ENCODE results near the gene MIER2.
"Not testable (repeated sequence)": the region's sequence is repeated elsewhere in the genome, so short reads cannot be mapped to it uniquely, and the experiment has no call there.

The MIER2 gene

GRCh38 chr19:366951-367350, 22.4 kb upstream of the MIER2 start:
- no peak overlapping the region for H3K4me3 ChIP-seq (replicated peaks in 1 of 2; ENCODE audit: low read depth in 2 of 2, low read length in 2 of 2)
- DNase-seq (ENCODE audit: low read depth in 2 of 2): no peak
- no peak for TF ChIP-seq CTCF (IDR thresholded peaks at IDR 0.05; ENCODE audit: low read depth, low read length)

GRCh38 chr19:366205-366783, 21.7 kb upstream of the MIER2 start:
- TF ChIP-seq CTCF (IDR thresholded peaks at IDR 0.05; ENCODE audit: low read depth, low read length): no peak
- DNase-seq (ENCODE audit: low read depth in 2 of 2): no peak

DNA sequence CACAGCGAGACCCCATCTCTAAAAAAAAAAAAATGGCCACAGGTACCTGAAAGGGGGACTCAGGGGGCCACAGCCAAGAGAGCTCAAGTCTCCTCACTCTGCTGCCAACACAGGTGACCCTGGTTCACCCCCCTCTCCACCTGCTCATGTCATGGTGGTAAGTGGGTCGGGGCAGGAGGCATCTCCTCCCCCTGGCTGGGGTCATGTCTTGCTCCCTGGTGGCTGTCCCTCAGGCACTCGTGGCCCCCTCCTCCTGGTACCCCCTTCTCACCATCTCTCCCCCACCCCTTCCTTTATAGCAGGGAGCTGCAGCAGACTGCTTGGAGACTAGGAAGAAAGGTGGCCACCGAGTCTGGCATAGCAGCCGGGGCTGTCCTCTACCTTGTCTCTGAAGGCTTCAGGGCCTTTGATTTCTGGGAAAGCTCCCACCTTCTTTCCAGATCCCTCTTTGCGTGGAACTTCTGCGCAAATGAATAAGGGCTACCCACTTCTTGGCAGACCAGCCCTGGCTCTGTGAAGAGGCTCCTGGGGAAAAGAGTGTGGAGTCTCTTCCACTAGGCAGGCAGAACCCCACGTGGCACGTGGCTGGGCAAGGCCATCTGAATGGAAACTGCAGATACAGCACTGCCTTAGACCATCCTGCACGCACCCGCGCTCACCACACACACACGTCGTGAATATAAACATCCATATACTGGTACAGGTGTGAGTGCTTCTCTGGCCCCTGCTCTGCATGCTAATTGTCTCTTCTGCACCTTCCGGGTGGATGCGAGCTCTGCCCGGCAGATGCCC, 20.1 kb upstream of the MIER2 start:
- no peak overlapping the region for H3K4me3 ChIP-seq (replicated peaks in 1 of 2; ENCODE audit: low read depth in 2 of 2, low read length in 2 of 2)
- TF ChIP-seq CTCF (IDR thresholded peaks at IDR 0.05; ENCODE audit: low read depth, low read length): no peak
- DNase-seq (ENCODE audit: low read depth in 2 of 2): no peak

More at GRCh38 chr19:366205-366783, 21.7 kb upstream of the MIER2 start:
- H3K4me3 ChIP-seq (replicated peaks in 1 of 2; ENCODE audit: low read depth in 2 of 2, low read length in 2 of 2): no peak overlapping the region

DNA sequence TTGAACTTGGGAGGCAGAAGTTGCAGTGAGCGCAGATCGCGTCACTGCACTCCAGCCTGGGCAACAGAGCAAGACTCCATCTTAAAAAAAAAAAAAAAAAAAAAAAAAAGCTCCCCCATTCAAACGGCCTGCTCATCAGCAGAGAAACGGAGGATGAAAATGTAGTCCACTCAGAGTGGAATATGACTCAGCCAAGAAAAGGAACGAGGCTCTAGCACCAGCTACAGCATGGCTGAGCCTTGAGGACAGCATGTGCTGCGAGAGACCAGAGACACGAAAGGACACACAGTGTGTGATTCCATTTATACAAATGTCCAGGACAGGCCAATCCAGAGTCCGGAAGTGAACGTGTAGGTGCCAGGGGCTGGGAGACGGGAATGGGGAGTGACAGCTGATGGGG, 18.1 kb upstream of the MIER2 start:
- DNase-seq (ENCODE audit: low read depth in 2 of 2): no peak
- no peak overlapping the region for H3K4me3 ChIP-seq (replicated peaks in 1 of 2; ENCODE audit: low read depth in 2 of 2, low read length in 2 of 2)
- TF ChIP-seq CTCF (IDR thresholded peaks at IDR 0.05; ENCODE audit: low read depth, low read length): no peak

GRCh38 chr19:362154-362553, 17.6 kb upstream of the MIER2 start:
- no peak for TF ChIP-seq CTCF (IDR thresholded peaks at IDR 0.05; ENCODE audit: low read depth, low read length)
- H3K4me3 ChIP-seq (replicated peaks in 1 of 2; ENCODE audit: low read depth in 2 of 2, low read length in 2 of 2): no peak overlapping the region
- no peak for DNase-seq (ENCODE audit: low read depth in 2 of 2)

- no peak overlapping the region for H3K4me3 ChIP-seq (replicated peaks in 1 of 2; ENCODE audit: low read depth in 2 of 2, low read length in 2 of 2)
- no peak for TF ChIP-seq CTCF (IDR thresholded peaks at IDR 0.05; ENCODE audit: low read depth, low read length)
- no peak for DNase-seq (ENCODE audit: low read depth in 2 of 2)
These were observed 15.0 kb upstream of the MIER2 start for GRCh38 chr19:359653-359925.

DNA sequence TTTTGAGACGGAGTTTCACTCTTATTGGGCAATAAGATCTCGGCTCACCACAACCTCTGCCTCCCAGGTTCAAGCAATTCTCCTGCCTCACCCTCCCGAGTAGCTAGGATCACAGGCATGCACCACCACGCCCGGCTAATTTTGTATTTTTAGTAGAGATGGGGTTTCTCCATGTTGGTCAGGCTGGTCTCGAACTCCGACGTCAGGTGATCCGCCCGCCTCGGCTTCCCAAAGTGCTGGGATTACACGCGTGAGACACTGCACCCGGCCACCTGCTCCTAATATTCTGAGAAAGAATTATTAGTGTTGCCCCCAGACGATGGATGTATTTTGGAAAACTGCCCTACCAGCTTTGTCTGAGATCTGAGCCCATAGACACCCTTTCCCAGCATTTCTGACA, 10.9 kb upstream of the MIER2 start:
- H3K4me3 ChIP-seq (replicated peaks in 1 of 2; ENCODE audit: low read depth in 2 of 2, low read length in 2 of 2); DNase-seq (ENCODE audit: low read depth in 2 of 2): not testable (repeated sequence)

Data from cardiac fibroblast (primary cell).